ENCODE measurements around the gene CINP.

The CINP gene

GRCh38 chr14:102377696-102378095 is 15.0 kb upstream of the CINP start:
- Histone ChIP-seq H3K4me3 (ENCODE audit: low read length) (no peak overlapping the region), H3K27ac (ENCODE audit: low read depth, low read length) (no peak overlapping the region), H3K9me3 (ENCODE audit: insufficient read depth, low read depth, low read length) (no peaks in the 10 kb centered on the region), H3K9ac (ENCODE audit: low read depth, low read length) (no peak overlapping the region), H3K4me1 (ENCODE audit: insufficient read depth, low read length) (no peaks in the 10 kb centered on the region), H3K27me3 (ENCODE audit: insufficient read depth, low read length) (no peaks in the 10 kb centered on the region), H3K36me3 (ENCODE audit: insufficient read depth, low read length) (peaks cover 26% of the 10 kb centered on the region)

DNA sequence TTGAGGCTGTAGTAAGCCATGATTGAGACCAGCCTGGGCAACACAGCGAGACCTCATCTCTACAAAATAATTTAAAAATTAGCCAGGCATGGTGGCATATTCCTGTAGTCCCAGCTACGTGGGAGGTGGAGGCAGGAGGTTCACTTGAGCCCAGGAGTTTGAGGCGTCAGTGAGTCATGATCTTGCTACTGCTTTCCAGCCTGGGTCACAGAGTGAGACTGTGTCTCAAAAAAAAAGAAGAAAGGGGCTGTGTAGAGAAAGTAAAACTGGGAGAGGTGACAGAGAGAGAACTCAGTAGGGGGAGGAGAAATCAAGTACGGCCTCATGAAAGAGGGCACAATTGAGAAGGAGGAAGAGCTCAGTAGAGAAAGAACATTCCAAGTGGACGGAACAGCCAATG is 12.4 kb upstream of the CINP start:
- WGBS: 94% methylated on average over 5 of the region's 5 CpGs
- Histone ChIP-seq H3K9me3 (ENCODE audit: insufficient read depth, low read depth, low read length) (no peaks in the 10 kb centered on the region), H3K27me3 (ENCODE audit: insufficient read depth, low read length) (no peaks in the 10 kb centered on the region), H3K4me1 (ENCODE audit: insufficient read depth, low read length) (no peaks in the 10 kb centered on the region), H3K4me3 (ENCODE audit: low read length) (no peak overlapping the region), H3K36me3 (ENCODE audit: insufficient read depth, low read length) (peaks cover 25% of the 10 kb centered on the region), H3K9ac (ENCODE audit: low read depth, low read length) (no peak overlapping the region), H3K27ac (ENCODE audit: low read depth, low read length) (no peak overlapping the region)

GRCh38 chr14:102374264-102374663 is 11.6 kb upstream of the CINP start:
- H3K27me3 ChIP-seq (ENCODE audit: insufficient read depth, low read length): no peaks in the 10 kb centered on the region
- H3K9ac ChIP-seq (ENCODE audit: low read depth, low read length): no peak overlapping the region
- H3K4me1 ChIP-seq (ENCODE audit: insufficient read depth, low read length): no peaks in the 10 kb centered on the region
- H3K9me3 ChIP-seq (ENCODE audit: insufficient read depth, low read depth, low read length): no peaks in the 10 kb centered on the region
- WGBS: 98% methylated on average over 2 of the region's 2 CpGs
- no peak overlapping the region for H3K27ac ChIP-seq (ENCODE audit: low read depth, low read length)
- no peak overlapping the region for H3K4me3 ChIP-seq (ENCODE audit: low read length)
- H3K36me3 ChIP-seq (ENCODE audit: insufficient read depth, low read length): peaks cover 23% of the 10 kb centered on the region

GRCh38 chr14:102373110-102373509 is 10.4 kb upstream of the CINP start:
- WGBS: 96% methylated on average over 3 of the region's 3 CpGs
- Histone ChIP-seq H3K36me3 (ENCODE audit: insufficient read depth, low read length) (peaks cover 15% of the 10 kb centered on the region), H3K9ac (ENCODE audit: low read depth, low read length) (no peak overlapping the region), H3K4me3 (ENCODE audit: low read length) (no peak overlapping the region), H3K27ac (ENCODE audit: low read depth, low read length) (no peak overlapping the region), H3K4me1 (ENCODE audit: insufficient read depth, low read length) (no peaks in the 10 kb centered on the region), H3K27me3 (ENCODE audit: insufficient read depth, low read length) (no peaks in the 10 kb centered on the region), H3K9me3 (ENCODE audit: insufficient read depth, low read depth, low read length) (no peaks in the 10 kb centered on the region)

DNA sequence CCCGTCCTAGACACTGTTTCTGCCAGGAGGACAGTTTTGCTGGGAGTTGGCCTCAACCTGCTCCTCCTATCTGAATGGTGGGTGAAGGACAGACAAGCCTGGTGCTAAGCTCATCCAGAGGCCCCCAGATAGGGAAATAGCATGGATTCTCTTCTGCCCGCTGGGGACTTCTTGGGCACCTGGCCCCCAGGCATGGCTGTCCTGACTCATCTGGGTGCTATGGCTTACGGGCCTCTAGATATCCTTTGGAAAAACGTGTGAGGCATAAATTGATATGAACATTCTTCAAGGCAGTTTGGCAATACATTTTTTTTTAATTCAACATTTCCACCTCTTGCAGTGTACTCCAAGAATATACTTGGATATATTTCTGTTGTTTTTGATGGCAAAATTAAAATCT is 8.7 kb upstream of the CINP start:
- Histone ChIP-seq H3K27me3 (ENCODE audit: insufficient read depth, low read length) (no peaks in the 10 kb centered on the region), H3K4me3 (ENCODE audit: low read length) (no peak overlapping the region), H3K27ac (ENCODE audit: low read depth, low read length) (no peak overlapping the region), H3K4me1 (ENCODE audit: insufficient read depth, low read length) (no peaks in the 10 kb centered on the region), H3K9me3 (ENCODE audit: insufficient read depth, low read depth, low read length) (no peaks in the 10 kb centered on the region), H3K36me3 (ENCODE audit: insufficient read depth, low read length) (no peaks in the 10 kb centered on the region), H3K9ac (ENCODE audit: low read depth, low read length) (no peak overlapping the region)
- WGBS: 93% methylated on average over 4 of the region's 4 CpGs

DNA sequence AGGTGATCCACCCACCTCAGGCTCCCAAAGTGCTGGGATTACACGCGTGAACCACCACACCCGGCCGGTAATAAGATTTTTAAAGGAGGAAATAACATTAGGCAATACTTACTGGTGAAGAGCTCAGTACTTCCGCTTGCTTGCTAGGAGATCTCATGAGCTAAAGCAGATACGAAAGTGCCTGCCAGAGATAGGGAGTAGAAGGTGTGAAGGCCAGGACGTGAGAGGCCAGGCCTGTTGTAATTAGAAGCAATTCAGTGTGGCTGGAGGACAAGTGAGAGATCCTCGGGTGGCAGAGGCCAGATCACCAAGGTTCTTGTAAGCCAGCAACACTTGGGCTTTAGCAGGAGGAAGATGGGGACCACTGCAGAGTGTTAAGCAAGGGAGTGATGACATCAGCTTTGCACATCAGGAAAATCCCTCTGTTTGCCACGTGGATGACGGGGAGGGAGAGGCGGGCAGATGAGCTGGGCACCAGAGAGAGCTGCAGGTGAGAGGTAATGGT is 7.7 kb upstream of the CINP start:
- Histone ChIP-seq H3K4me3 (ENCODE audit: low read length) (no peak overlapping the region), H3K4me1 (ENCODE audit: insufficient read depth, low read length) (no peaks in the 10 kb centered on the region), H3K9ac (ENCODE audit: low read depth, low read length) (no peak overlapping the region), H3K27me3 (ENCODE audit: insufficient read depth, low read length) (no peaks in the 10 kb centered on the region), H3K36me3 (ENCODE audit: insufficient read depth, low read length) (no peaks in the 10 kb centered on the region), H3K27ac (ENCODE audit: low read depth, low read length) (no peak overlapping the region), H3K9me3 (ENCODE audit: insufficient read depth, low read depth, low read length) (no peaks in the 10 kb centered on the region)
- 85% methylated on average over 11 of the region's 11 CpGs for WGBS

DNA sequence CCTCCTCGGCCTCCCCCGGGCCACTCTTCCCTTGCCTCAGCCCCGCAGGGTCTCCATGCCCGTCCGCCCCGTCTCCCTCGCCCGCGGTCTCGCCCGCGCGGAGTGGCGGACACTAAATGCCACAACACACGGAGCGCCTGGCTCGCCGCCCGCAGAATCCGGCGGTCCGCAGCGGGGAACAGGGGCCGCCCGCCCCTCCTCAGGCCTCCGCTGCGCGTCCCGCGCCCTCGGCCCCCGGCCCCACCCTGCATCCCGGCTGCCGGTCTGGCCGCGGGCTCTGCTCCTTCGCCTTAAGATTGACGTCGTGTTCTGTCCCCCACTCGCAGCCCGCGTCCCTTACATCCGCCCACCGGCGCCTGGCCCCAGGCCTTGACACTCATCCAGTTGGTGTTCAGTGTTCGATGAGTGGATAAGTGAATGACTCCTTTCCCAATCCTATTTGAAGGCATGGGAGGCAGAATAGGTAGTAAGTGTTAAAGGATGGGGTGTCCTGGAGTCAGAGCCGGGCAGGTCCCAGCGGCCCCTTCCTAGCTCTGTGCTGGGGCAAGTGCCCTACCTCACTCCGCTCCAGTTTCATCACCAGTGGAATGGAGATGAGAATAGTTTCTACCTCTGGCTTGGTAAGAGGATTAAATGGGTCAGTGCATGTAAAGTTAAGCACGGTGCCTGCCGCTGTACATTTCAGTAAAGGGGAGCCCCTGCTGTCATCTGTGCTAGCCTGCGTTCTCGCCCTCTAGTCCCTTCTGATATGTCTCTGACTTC is 673 bp upstream of the CINP start:
- Histone ChIP-seq H3K27ac (ENCODE audit: low read depth, low read length) (peak overlapping the region; percentile 50; the same call in 1 of the 2 replicates), H3K9ac (ENCODE audit: low read depth, low read length) (peak overlapping the region; percentile 57), H3K27me3 (ENCODE audit: insufficient read depth, low read length) (no peaks in the 10 kb centered on the region), H3K36me3 (ENCODE audit: insufficient read depth, low read length) (peaks cover 8% of the 10 kb centered on the region), H3K4me1 (ENCODE audit: insufficient read depth, low read length) (peaks cover 11% of the 10 kb centered on the region), H3K9me3 (ENCODE audit: insufficient read depth, low read depth, low read length) (no peaks in the 10 kb centered on the region), H3K4me3 (ENCODE audit: low read length) (peak overlapping the region; percentile 99)
- WGBS: 3% methylated on average over 53 of the region's 53 CpGs

DNA sequence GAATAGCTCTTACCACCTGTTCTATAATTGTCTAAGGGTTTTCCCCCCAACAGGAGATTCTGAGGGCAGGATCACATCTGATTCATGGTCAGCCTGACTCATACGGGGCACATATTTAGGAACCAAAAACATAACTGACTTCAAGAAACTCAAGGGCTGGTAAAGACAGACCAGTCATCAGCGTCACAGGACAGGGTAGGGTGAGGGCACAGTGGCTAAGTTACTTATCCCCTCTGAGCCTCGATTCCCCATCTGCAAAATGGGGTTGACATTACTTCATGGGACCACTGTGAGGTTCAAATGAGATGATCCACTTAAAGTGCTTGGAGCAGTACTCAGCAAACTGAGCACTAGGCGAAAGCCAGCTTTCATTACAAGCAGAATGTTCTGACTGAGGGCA is 606 bp downstream of the CINP start:
- Histone ChIP-seq H3K27me3 (ENCODE audit: insufficient read depth, low read length) (no peaks in the 10 kb centered on the region), H3K27ac (ENCODE audit: low read depth, low read length) (no peak overlapping the region), H3K9ac (ENCODE audit: low read depth, low read length) (peak overlapping the region; percentile 88), H3K4me1 (ENCODE audit: insufficient read depth, low read length) (peaks cover 11% of the 10 kb centered on the region), H3K4me3 (ENCODE audit: low read length) (peak overlapping the region; percentile 99), H3K9me3 (ENCODE audit: insufficient read depth, low read depth, low read length) (no peaks in the 10 kb centered on the region), H3K36me3 (ENCODE audit: insufficient read depth, low read length) (peaks cover 19% of the 10 kb centered on the region)
- WGBS: 47% methylated on average over 4 of the region's 4 CpGs

GRCh38 chr14:102360388-102360787 is 2.3 kb downstream of the CINP start:
- H3K4me1 ChIP-seq (ENCODE audit: insufficient read depth, low read length): peaks cover 11% of the 10 kb centered on the region
- H3K36me3 ChIP-seq (ENCODE audit: insufficient read depth, low read length): peaks cover 33% of the 10 kb centered on the region
- no peak overlapping the region for H3K4me3 ChIP-seq (ENCODE audit: low read length)
- no peaks in the 10 kb centered on the region for H3K27me3 ChIP-seq (ENCODE audit: insufficient read depth, low read length)
- WGBS: 92% methylated on average over 3 of the region's 3 CpGs
- no peaks in the 10 kb centered on the region for H3K9me3 ChIP-seq (ENCODE audit: insufficient read depth, low read depth, low read length)
- H3K9ac ChIP-seq (ENCODE audit: low read depth, low read length): no peak overlapping the region
- no peak overlapping the region for H3K27ac ChIP-seq (ENCODE audit: low read depth, low read length)

- 86% methylated on average over 2 of the region's 2 CpGs for WGBS
- Histone ChIP-seq H3K36me3 (ENCODE audit: insufficient read depth, low read length) (peaks cover 43% of the 10 kb centered on the region), H3K4me3 (ENCODE audit: low read length) (no peak overlapping the region), H3K9ac (ENCODE audit: low read depth, low read length) (no peak overlapping the region), H3K9me3 (ENCODE audit: insufficient read depth, low read depth, low read length) (no peaks in the 10 kb centered on the region), H3K27ac (ENCODE audit: low read depth, low read length) (no peak overlapping the region), H3K27me3 (ENCODE audit: insufficient read depth, low read length) (no peaks in the 10 kb centered on the region), H3K4me1 (ENCODE audit: insufficient read depth, low read length) (peaks cover 11% of the 10 kb centered on the region)
These were observed 3.3 kb downstream of the CINP start for GRCh38 chr14:102359341-102359740.

GRCh38 chr14:102356280-102356679 is 6.4 kb downstream of the CINP start:
- Histone ChIP-seq H3K9me3 (ENCODE audit: insufficient read depth, low read depth, low read length) (no peaks in the 10 kb centered on the region), H3K4me1 (ENCODE audit: insufficient read depth, low read length) (no peaks in the 10 kb centered on the region), H3K27ac (ENCODE audit: low read depth, low read length) (no peak overlapping the region), H3K36me3 (ENCODE audit: insufficient read depth, low read length) (peaks cover 58% of the 10 kb centered on the region), H3K9ac (ENCODE audit: low read depth, low read length) (no peak overlapping the region), H3K4me3 (ENCODE audit: low read length) (no peak overlapping the region), H3K27me3 (ENCODE audit: insufficient read depth, low read length) (no peaks in the 10 kb centered on the region)
- WGBS: 96% methylated on average over 2 of the region's 3 CpGs

Data from HUES64 (cell line).